ENCODE measurements around the gene REPS1. TPM values are rescaled to one million over a fixed set of nuclear protein-coding genes. Genes with fewer than 3 reads are reported as not detected.

The REPS1 gene
- total RNA-seq, 1 experiment from 2014 or later, result 63.4 TPM

GRCh38 chr6:139029470-139030227, 41.6 kb upstream of the REPS1 start:
- BruUV-seq (replicated peaks), result no TSS peak
- POLR2A ChIA-PET (ENCODE audit: low non-redundant PET), result interaction anchor here (0.6 kb wide), 1 partner anchor 52 kb away, joined by 3 read pairs; no protein-coding TSS in a partner anchor
- intact Hi-C loops (cut with micrococcal nuclease; ENCODE audit: unreplicated experiment), result no loop called here
- H3K4me3 ChIP-seq (ENCODE audit: low read depth, low read length, poor library complexity, severe bottlenecking), result peak overlapping the region; percentile 77
- H3K27me3 ChIP-seq (replicated peaks; ENCODE audit: insufficient read depth, low read depth, low read length, poor library complexity), result no peaks in the 10 kb centered on the region
- no peaks in the 10 kb centered on the region for H3K9me3 ChIP-seq (ENCODE audit: low read depth, low read length, poor library complexity, severe bottlenecking)
- H3K4me1 ChIP-seq (ENCODE audit: insufficient read depth, low read length, poor library complexity, severe bottlenecking), result peaks cover 19% of the 10 kb centered on the region
- H3K27ac ChIP-seq (ENCODE audit: low read depth, low read length, poor library complexity, severe bottlenecking), result peak overlapping the region; percentile 81
- CTCF ChIA-PET, result no interaction called here
- DNase-seq (ENCODE audit: low spot score), result peak; percentile 28
- TF ChIP-seq CTCF (conservative IDR thresholded peaks at IDR 0.05; ENCODE audit: low read depth, low read length) (no peak), EZH2 (IDR thresholded peaks at IDR 0.05; ENCODE audit: borderline replicate concordance, low read depth, low read length, poor library complexity, severe bottlenecking) (no peak)
- H3K36me3 ChIP-seq (ENCODE audit: insufficient read depth, low read length, poor library complexity, severe bottlenecking), result no peaks in the 10 kb centered on the region

- intact Hi-C loops (cut with micrococcal nuclease; ENCODE audit: unreplicated experiment), result no loop called here
- ChIA-PET CTCF (no interaction called here), POLR2A (ENCODE audit: low non-redundant PET) (no interaction called here)
- peaks cover 19% of the 10 kb centered on the region for H3K4me1 ChIP-seq (ENCODE audit: insufficient read depth, low read length, poor library complexity, severe bottlenecking)
- no peaks in the 10 kb centered on the region for H3K27me3 ChIP-seq (replicated peaks; ENCODE audit: insufficient read depth, low read depth, low read length, poor library complexity)
- peak; percentile 86 for DNase-seq (ENCODE audit: low spot score)
- H3K9me3 ChIP-seq (ENCODE audit: low read depth, low read length, poor library complexity, severe bottlenecking), result no peaks in the 10 kb centered on the region
- peak within 1 kb of the TSS; percentile 81 for H3K27ac ChIP-seq (ENCODE audit: low read depth, low read length, poor library complexity, severe bottlenecking)
- TF ChIP-seq CTCF (conservative IDR thresholded peaks at IDR 0.05; ENCODE audit: low read depth, low read length), result no peak
- TF ChIP-seq EZH2 (IDR thresholded peaks at IDR 0.05; ENCODE audit: borderline replicate concordance, low read depth, low read length, poor library complexity, severe bottlenecking), result no peak
- H3K4me3 ChIP-seq (ENCODE audit: low read depth, low read length, poor library complexity, severe bottlenecking), result peak within 1 kb of the TSS; percentile 77
- H3K36me3 ChIP-seq (ENCODE audit: insufficient read depth, low read length, poor library complexity, severe bottlenecking), result no peaks in the 10 kb centered on the region
- no TSS peak for BruUV-seq (replicated peaks)
Observed at GRCh38 chr6:139028658-139029469, 40.8 kb upstream of the REPS1 start, which contains the start of gene ABRACL. Gene ABRACL, plus strand, starts transcription at chr6:139028745. Its CDS starts 5,416 bp downstream, at chr6:139034161.

GRCh38 chr6:139028215-139028657, 40.2 kb upstream of the REPS1 start:
- CTCF ChIA-PET, result no interaction called here
- BruUV-seq (replicated peaks), result TSS peak; percentile 79
- Histone ChIP-seq H3K9me3 (ENCODE audit: low read depth, low read length, poor library complexity, severe bottlenecking) (no peaks in the 10 kb centered on the region), H3K4me1 (ENCODE audit: insufficient read depth, low read length, poor library complexity, severe bottlenecking) (peaks cover 19% of the 10 kb centered on the region), H3K27ac (ENCODE audit: low read depth, low read length, poor library complexity, severe bottlenecking) (peak overlapping the region; percentile 81), H3K27me3 (replicated peaks; ENCODE audit: insufficient read depth, low read depth, low read length, poor library complexity) (no peaks in the 10 kb centered on the region), H3K36me3 (ENCODE audit: insufficient read depth, low read length, poor library complexity, severe bottlenecking) (no peaks in the 10 kb centered on the region), H3K4me3 (ENCODE audit: low read depth, low read length, poor library complexity, severe bottlenecking) (peak overlapping the region; percentile 77)
- POLR2A ChIA-PET (ENCODE audit: low non-redundant PET), result no interaction called here
- no peak for DNase-seq (ENCODE audit: low spot score)
- intact Hi-C loops (cut with micrococcal nuclease; ENCODE audit: unreplicated experiment), result no loop called here
- TF ChIP-seq CTCF (conservative IDR thresholded peaks at IDR 0.05; ENCODE audit: low read depth, low read length), result no peak
- no peak for TF ChIP-seq EZH2 (IDR thresholded peaks at IDR 0.05; ENCODE audit: borderline replicate concordance, low read depth, low read length, poor library complexity, severe bottlenecking)
